Gastrocnemius medialis (tissue), 4 donors: ENCODE results near the gene CCNO. TPM values are rescaled to one million over a fixed set of nuclear protein-coding genes. Genes with fewer than 3 reads are reported as not detected.

Experiments used
- ATAC-seq, 2 donors: fragments of 150-250 bp; one replicate each; pipeline ENCODE4 v1.9.1; 2016
- DNase-seq, 2 donors: peaks; one replicate each; pipeline ENCODE4 v3.0.0-alpha.2; 2019
- H3K27ac ChIP-seq, 4 donors: fragments of 200-600 bp; sonication (generic); 1 replicate in 1 of 4; 2 replicates in 3 of 4; pipeline ENCODE4 v1.5.1; 2016 to 2018; ENCODE audit warnings: mild to moderate bottlenecking in 2 of 4, moderate library complexity in 1 of 4
- H3K27me3 ChIP-seq, 3 donors: fragments of 200-600 bp; sonication (generic) in 2 of 3; 1 replicate in 1 of 3; 2 replicates in 2 of 3; pipeline versions ENCODE4 v1.5.1 to v1.6.0; 2016 to 2019; ENCODE audit warnings: mild to moderate bottlenecking in 1 of 3, moderate library complexity in 1 of 3
- H3K36me3 ChIP-seq, 2 donors: fragments of 200-600 bp; sonication (generic) in 1 of 2; one replicate each; pipeline ENCODE4 v1.5.1; 2017 to 2018
- H3K4me1 ChIP-seq, 2 donors: fragments of 200-600 bp; sonication (generic) in 1 of 2; one replicate each; pipeline ENCODE4 v1.5.1; 2016 to 2017; ENCODE audit warnings: mild to moderate bottlenecking in 2 of 2
- H3K4me3 ChIP-seq, 4 donors: fragments of 200-600 bp; sonication (generic) in 3 of 4; 1 replicate in 1 of 4; 2 replicates in 3 of 4; pipeline ENCODE4 v1.5.1; 2016 to 2019; ENCODE audit warnings: mild to moderate bottlenecking in 2 of 4
- H3K9me3 ChIP-seq, 3 donors: fragments of 200-600 bp; sonication (generic) in 2 of 3; 1 replicate in 1 of 3; 2 replicates in 2 of 3; pipeline ENCODE4 v1.5.1; 2016 to 2019
- CTCF ChIP-seq, 5 experiments: fragments of 450-650 bp in 3 of 5; fragments of 200-600 bp in 2 of 5; sonication (generic) in 2 of 5; IDR thresholded peaks in 4 of 5; conservative IDR thresholded peaks in 1 of 5; 1 replicate in 4 of 5; 2 replicates in 1 of 5; pipeline ENCODE4 v1.5.1; 2016 to 2019; ENCODE audit warnings: antibody characterized with exemption in 5 of 5, mild to moderate bottlenecking in 3 of 5, moderate library complexity in 3 of 5
- POLR2A ChIP-seq, 2 donors: fragments of 450-650 bp; IDR thresholded peaks; one replicate each; pipeline ENCODE4 v1.6.1; 2017; ENCODE audit warnings: antibody characterized with exemption in 2 of 2, mild to moderate bottlenecking in 2 of 2, moderate library complexity in 2 of 2
- in situ Hi-C, 4 donors: fragments of 200-750 bp; cut with MboI; loops; one replicate each; pipeline versions ENCODE4 v1.15.0 to v1.8.0; 2017; ENCODE audit warnings: low sequenced_read_pairs in 4 of 4
- intact Hi-C: fragments of 100-400 bp; cut with DNase I; formaldehyde crosslinking; loops from one replicate; pipeline ENCODE4 v1.15.1; 2023; ENCODE audit warnings: low total_unique reads
- total RNA-seq, 4 donors: library from RNA; depleted of rRNA; stranded (reverse); fragments of >200 nt; gene quantifications; one replicate each; pipeline versions ENCODE4 v1.1.0 to v1.2.3, GENCODE V29; 2016

Gene CCNO
- total RNA-seq, 4 donors from 2014 or later: not detected

- no peaks in the 10 kb centered on the region for H3K36me3 ChIP-seq
- in situ Hi-C loops: no loop called here
- no peak overlapping the region for H3K27ac ChIP-seq
- H3K27me3 ChIP-seq: peaks cover 61 to 69% (median 63%) of the 10 kb centered on the region in 3 donors
- no peaks in the 10 kb centered on the region for H3K9me3 ChIP-seq
- TF ChIP-seq POLR2A (IDR thresholded peaks at IDR 0.05) (no peak), CTCF (IDR thresholded peaks at IDR 0.05 in 4 of 5, conservative IDR thresholded peaks at IDR 0.05 in 1 of 5) (no peak)
- DNase-seq (no peak), ATAC-seq (no peak)
- H3K4me1 ChIP-seq: peaks cover 0 to 6% of the 10 kb centered on the region in 2 donors
- intact Hi-C loops: no loop called here
- H3K4me3 ChIP-seq: peak overlapping the region; percentile 5 to 49 (median 24)
These were observed 12.8 kb downstream of the CCNO start for GRCh38 chr5:55220433-55221185.

DNA sequence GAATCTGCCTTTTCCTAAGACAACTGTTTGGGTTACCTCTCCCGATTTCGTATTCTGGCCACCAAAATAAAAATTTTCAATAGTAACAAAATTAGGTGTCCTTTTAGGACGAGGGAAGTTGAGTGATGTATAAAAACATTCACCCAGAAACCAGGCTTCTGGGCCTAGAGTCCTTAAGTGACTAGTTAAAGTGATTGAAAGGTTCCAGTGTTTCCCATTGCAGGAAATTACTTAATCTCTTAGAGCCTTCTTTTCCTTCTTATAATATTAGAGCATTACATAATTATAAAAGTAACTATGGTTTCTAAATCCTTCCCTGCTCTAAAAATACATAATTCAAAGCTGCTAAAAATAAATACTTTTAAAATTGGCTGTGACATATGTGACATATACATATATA is 13.6 kb downstream of the CCNO start:
- DNase-seq (no peak), ATAC-seq (no peak)
- Histone ChIP-seq H3K9me3 (no peaks in the 10 kb centered on the region), H3K27ac (no peak overlapping the region), H3K4me3 (no peak overlapping the region), H3K36me3 (no peaks in the 10 kb centered on the region), H3K4me1 (peaks cover 0 to 6% of the 10 kb centered on the region in 2 donors), H3K27me3 (peaks cover 54 to 60% (median 55%) of the 10 kb centered on the region in 3 donors)
- TF ChIP-seq CTCF (IDR thresholded peaks at IDR 0.05 in 4 of 5, conservative IDR thresholded peaks at IDR 0.05 in 1 of 5) (no peak), POLR2A (IDR thresholded peaks at IDR 0.05) (no peak)
- intact Hi-C loops (no loop called here), in situ Hi-C loops (no loop called here)

GRCh38 chr5:55218967-55219366 is 14.4 kb downstream of the CCNO start:
- Histone ChIP-seq H3K9me3 (no peaks in the 10 kb centered on the region), H3K4me3 (no peak overlapping the region), H3K36me3 (no peaks in the 10 kb centered on the region), H3K27me3 (peaks cover 46 to 52% (median 47%) of the 10 kb centered on the region in 3 donors), H3K4me1 (peaks cover 0 to 6% of the 10 kb centered on the region in 2 donors), H3K27ac (no peak overlapping the region)
- TF ChIP-seq POLR2A (IDR thresholded peaks at IDR 0.05) (no peak), CTCF (IDR thresholded peaks at IDR 0.05 in 4 of 5, conservative IDR thresholded peaks at IDR 0.05 in 1 of 5) (no peak)
- ATAC-seq: peak in 1 of 2 donors; percentile 82
- in situ Hi-C loops (no loop called here), intact Hi-C loops (no loop called here)
- peak in 1 of 2 donors; percentile 75 for DNase-seq

DNA sequence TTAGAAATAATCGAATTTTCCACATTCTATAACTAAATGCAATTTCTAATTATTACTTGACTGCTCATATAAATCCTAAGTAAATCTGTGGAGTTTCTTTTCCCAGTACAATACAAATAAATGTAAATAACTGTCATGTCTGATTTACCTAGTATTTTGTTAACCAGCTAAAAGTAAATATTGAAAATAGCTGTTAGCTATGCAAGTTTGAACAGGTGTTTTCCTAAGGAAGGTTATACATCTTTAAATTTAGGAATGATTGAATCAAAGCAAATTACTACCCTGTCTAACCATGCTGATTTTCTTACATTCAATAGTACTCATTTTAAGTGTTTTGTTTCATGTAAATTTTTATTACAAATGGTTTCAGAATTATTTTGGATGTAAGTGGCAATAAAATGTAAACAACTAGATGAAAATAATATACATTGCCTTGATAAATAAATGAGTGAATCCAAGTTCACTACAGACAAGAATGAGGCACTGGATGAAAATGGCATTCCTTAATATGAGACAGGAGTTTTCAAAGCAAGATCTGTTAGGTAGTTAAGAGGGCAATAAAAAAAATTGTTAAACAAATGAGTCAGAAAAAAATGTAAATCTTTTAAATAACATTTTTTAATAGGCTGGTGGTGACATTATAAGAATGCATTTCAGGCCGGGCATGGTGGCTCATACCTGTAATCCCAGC is 22.1 kb downstream of the CCNO start:
- H3K4me3 ChIP-seq: no peak overlapping the region
- H3K9me3 ChIP-seq: no peaks in the 10 kb centered on the region
- DNase-seq (no peak), ATAC-seq (no peak)
- no peak for TF ChIP-seq CTCF (IDR thresholded peaks at IDR 0.05 in 4 of 5, conservative IDR thresholded peaks at IDR 0.05 in 1 of 5)
- TF ChIP-seq POLR2A (IDR thresholded peaks at IDR 0.05): no peak
- no peaks in the 10 kb centered on the region for H3K27me3 ChIP-seq
- in situ Hi-C loops (no loop called here), intact Hi-C loops (no loop called here)
- no peaks in the 10 kb centered on the region for H3K4me1 ChIP-seq
- H3K27ac ChIP-seq: no peak overlapping the region
- no peaks in the 10 kb centered on the region for H3K36me3 ChIP-seq
